ENCODE data around the gene RPL22.

The RPL22 gene

DNA sequence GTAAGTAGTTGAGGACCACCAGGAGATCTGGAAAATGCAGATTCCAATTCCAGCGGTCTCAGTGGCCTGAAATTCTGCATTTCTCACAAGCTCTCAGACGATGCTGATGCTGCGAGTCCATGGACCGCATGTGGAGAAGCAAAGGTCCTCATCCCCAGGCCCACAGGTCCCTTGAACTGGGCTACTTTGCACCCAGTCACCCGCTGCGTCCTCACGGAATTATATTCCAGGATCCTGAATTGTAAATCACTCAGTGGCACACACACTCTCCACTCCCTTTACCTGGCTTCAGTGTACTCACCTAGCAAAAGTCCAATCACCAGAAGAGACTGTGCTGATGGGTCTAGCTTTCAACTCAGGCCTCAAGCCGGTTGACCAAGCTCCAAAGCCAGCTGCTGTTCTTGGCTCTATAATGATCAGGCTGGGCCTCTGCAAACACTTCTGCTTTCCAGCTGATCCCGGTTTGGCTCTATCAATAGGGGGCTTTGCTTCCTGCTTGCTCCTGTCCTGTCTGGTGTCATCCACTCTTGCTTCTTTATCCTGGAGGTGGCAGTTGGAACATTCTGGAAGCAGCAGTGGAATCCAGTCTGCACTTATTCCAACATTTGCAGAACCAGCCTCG lies 904 bp upstream of the RPL22 start:
- DNase-seq, result no peak

DNA sequence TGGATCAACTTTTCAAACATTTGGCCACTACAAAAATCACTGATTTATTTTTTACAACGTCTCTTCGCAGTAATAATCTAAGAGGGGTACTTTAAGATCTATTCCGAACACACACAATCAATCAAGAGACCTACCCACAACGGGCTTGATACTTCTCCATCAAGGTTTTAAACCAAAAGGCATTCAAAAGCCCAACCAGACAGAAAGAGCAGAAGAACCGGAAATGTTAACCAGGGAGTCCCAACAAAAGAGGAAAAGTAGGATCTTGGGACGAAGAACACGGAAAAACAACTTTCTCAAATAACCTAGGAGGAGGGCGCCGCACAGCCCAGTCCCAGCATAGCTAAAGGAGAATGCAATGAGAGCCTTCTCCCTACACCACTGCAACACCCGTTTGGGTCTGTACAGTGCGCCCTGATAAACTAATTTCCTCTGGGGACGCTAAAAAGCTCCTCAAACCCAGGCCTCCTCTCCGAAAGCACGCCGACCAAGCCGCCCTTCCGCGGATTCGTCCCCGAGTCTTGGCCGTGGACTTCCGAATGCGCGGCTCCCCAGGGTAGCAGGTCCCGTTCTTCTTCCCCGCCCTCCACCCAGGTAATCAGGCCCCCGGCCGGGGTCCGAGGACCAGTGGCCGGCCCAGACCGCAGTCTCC lies 623 bp downstream of the RPL22 start:
- DNase-seq, result no peak

DNA sequence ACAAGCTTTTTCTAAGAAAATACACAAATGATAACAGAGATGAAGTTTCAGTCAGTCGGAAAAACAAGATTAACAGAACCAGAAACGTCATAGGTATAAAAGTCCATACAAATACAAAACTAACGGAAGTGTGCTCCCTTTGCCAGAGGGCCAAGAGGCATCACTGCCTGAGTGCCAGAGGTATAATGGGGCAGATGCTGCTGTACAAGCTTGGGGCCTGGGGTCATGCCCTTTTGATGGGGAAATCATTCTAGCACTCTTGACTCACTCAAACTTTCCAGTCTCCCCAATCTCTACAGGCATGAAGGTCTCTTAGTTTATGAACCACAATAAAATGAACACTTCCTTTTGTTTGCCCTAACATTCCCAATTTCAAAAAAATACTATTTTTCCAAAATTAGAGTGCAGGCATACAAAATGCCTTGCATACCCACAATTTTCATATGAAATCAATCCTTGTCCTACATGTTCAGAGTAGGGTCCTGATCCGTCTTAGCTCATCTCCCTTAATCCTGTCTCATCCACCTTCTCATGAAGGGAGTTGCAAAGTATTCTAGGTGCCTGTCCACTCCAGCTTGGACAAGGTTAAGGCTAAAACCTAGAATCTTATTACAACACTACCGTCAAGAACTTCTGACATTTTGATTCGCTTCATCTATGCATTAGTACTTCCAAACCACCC lies 1.5 kb downstream of the RPL22 start:
- DNase-seq, result no peak

DNA sequence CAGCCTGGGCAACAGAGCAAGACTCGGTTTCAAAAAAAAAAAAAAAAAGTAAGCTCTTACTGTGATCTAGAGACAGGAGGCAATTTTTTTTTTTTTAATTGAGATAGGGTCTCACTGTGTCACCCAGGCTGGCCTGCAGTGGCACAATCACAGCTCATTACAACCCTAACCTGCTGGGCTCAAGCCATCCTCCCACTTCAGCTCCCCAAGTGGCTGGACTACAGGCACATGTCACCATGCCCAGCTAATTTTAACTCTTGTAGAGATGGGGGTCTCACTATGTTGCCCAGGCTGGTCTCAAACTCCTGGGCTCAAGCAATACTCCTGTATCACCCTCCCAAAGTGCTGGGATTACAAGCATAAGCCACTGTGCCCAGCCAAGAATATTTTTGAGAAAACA lies 7.4 kb downstream of the RPL22 start:
- no peak for DNase-seq

DNA sequence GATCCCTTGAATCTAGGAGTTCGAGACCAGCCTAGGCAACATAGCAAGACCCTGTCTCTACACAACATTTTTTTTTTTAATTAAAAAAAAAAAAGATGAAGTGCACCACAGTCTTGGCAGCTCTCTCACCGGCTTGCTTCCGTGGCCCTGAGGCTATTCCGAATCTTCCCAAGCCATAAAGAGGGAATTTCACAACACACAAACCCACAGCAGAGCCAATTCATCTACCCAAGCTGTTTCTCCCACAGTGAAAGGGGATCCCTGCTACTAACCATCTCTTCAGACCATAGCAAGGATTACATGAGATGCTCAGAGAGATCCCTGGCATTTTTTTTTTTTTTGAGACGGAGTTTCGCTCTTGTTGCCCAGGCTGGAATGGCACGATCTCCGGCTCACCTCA lies 10.9 kb downstream of the RPL22 start:
- no peak for DNase-seq

DNA sequence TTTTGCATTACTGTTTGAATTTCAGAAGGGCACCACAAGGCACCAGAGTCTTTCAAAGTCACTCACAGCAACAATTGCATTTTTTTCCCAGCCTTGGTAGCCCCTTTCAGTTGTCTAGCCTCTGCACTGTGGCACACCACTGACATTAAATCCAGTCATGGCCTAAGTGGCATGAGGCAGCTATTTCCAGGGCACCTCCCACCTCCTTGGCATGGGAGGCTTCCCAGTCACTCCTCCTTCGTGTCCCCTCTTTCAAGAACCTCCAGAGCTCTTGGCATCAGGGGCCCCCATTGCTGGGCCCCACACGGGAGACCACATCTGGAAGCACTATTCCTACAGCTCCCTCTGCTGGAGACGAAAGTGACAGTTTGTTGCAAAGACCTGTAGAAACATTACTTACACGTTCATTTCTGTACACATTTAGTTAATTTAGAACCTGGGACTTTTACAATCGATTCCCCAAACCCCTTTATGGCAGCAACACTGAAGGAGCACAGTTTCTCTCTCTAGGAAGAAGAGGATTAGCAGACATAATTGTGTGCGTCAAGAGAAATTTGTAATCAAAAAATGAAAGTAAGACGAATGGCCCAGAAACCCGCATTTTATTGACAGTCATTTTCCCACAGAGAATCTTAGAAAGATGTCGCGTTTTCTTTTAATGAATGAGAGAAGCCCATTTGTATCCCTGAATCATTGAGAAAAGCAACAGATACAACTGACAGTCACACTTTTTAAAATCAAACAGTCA lies 13.6 kb downstream of the RPL22 start:
- peak; percentile 37 for DNase-seq

DNA sequence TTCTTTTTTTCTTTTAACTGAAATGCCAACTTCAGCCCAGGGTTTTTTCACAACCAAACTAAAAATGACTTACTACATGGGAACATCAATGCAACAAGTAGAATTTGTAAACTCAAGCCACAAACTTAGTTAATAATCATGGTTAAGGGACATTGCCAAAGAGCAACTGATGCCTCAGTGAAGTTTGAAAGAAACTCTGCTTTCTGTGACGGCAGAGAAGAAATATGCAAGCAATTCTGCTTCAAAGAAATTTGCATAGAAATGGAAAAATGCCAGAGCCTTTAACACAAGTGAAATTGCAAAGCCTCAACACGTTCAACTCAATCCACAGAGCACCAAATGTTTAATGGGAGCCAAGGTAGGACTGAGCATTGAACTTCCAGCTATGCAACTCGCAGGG lies 14.2 kb downstream of the RPL22 start:
- peak; percentile 85 for DNase-seq

DNA sequence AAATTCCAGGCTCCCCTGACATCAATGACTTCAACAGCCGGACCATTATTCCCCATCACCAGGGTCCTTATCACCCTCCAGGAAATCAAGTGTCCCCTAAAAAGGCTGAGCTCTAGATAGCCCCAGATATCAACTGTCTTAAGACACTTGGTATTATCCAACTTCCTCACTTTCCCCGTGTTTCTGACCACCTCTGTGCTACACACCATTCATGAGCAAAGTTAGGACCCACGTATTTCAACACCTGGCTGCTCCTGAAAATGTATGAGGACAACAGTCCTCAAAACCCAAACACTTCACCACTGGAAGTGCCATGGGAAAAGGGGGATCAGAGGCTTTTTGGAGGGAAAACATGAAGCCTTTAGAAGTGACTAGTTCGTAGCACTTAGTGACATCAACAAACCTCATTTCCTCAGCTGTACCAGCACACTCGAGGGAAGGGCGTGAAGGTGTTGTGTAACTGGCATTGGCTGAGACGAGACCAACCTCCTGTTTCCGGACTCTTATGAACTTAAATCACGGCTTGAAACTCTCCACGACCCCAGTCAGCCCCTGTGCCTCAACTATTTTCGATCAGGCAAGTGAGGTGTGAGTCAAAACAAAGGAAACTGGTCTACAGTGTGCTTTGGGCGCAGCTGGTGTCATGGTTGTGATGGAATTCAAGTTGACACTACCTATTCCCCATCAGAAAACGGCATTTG lies 15.2 kb downstream of the RPL22 start:
- no peak for DNase-seq

DNA sequence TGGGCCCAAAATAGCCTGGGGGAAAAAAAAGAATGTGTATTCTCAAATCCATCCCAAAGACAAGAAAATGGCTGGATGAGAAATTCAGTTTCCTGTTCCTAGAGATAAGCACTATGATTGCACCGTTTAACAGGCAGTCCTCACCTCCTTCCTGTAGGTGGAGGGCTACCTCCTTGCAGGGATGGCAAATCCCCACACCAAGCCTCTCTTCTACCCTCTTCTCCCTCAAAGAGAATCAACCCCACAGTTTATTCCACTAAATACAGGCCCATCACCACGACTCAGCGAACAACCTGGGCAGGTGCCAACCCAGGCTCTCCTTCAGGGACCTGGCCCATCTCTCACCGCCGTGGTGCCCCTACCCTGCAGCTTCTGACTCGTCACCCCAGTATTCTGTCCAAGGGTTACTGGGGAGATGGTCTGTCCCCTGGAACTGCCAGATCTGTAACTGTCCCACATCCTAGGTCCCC lies 15.8 kb downstream of the RPL22 start:
- DNase-seq, result peak; percentile 14

DNA sequence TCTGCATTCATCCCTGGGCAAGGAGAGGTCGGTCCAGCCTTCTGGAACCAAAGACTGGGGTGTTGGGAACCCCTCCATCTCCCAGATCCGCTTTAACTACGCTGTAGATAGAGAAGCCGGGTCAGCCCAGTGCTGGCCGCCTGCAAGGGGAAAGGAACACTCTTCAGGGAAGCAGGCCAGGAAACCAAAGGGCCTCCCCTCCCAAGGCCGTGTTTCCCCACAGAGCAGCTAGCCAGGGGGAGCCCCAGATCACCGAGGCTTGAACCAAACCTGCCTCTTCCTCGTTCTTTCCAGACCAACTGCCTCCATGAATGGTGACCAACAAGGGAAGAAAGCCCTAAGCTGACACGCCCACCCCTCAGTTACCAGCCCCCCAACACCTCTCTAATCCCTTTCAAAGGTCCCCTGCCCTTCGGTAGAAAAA lies 18.0 kb downstream of the RPL22 start:
- DNase-seq, result no peak

DNA sequence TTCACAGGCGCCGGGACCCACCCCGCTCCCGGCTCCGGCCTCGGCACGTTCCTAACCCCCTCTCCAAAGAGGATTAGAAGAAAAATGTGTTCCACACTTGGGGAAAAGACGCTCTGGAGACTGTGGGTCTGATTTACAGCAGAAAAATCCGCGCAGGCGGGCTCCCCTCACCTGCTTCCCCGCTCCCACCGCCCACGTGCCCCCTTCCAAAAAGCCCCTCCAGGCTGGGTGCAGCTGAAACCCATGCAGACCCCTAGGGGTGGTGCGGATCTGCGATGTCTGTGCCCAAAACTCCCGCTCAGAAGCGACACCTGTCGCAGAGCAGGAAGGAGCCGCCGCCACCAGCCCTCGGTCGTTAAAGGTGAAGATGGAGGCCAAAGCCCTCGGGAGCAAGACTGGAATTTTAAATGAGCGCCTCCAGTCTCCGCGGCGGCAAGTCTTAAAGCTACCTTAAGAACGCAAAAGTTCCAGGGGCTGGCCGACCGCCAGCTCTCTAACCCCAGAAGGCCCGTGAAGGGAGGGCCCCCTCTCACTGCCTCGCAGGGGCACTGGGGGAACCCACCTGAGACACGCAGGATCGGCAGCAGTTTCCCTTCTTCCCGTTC lies 18.6 kb downstream of the RPL22 start:
- no peak for DNase-seq

DNA sequence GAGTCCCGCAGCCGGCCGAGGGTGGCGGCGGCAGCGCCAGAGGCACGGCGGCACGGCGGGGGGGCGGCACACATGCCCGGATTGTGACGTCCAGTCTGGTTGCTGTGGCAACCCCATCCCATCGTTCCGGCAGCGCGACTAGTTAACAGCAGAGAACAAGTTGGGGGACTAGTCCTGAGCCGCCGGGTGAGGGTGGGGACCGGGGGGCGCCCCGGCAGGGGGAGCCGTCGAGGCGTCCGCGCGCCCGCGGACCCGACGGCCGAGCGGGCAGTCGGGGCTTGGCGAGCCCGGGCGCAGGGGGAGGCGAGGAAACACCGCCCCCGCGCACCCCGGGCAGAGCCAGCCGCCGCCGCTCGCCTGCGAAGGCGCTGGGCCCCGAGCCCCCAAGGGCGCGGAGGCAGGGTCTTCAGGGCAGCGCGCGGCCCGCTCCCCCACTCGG lies 19.1 kb downstream of the RPL22 start, which contains the start of gene CHD5:
TSS of gene CHD5 (minus strand) at position 54 of the 439 bp plus-strand sequence. CDS start 298 bp downstream, outside the sequence.
- no peak for DNase-seq

DNA sequence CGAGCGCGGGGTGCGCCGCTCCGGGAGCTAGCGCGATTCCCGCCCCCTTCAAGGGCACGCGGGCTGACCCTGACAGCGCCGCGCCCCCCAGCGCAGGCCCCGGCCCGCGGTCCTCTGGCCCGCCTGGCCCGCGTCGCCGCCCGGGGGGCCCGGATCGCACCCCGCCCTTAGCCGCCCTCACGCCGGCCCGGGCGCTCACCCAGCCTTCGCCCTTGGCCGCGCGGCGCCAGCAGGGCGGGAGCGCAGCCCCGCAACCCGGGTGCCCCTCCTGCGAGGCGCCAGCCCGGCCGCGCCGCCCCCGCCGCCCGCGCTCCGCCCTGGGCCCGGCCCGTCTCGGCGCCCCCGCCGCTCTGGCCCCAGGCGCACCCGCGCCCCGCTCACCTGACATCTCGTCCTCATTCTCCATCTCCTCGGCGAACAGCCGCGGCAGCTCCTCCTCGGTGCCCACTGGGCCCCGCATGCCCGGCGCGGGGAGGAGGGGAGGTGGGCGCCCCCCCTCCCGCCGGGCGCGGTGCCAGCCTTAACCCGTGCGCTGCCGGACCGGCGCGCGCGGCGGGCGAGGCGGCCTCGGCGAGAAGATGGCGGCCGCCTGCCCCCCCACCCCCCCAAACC lies 19.7 kb downstream of the RPL22 start:
- no peak for DNase-seq

DNA sequence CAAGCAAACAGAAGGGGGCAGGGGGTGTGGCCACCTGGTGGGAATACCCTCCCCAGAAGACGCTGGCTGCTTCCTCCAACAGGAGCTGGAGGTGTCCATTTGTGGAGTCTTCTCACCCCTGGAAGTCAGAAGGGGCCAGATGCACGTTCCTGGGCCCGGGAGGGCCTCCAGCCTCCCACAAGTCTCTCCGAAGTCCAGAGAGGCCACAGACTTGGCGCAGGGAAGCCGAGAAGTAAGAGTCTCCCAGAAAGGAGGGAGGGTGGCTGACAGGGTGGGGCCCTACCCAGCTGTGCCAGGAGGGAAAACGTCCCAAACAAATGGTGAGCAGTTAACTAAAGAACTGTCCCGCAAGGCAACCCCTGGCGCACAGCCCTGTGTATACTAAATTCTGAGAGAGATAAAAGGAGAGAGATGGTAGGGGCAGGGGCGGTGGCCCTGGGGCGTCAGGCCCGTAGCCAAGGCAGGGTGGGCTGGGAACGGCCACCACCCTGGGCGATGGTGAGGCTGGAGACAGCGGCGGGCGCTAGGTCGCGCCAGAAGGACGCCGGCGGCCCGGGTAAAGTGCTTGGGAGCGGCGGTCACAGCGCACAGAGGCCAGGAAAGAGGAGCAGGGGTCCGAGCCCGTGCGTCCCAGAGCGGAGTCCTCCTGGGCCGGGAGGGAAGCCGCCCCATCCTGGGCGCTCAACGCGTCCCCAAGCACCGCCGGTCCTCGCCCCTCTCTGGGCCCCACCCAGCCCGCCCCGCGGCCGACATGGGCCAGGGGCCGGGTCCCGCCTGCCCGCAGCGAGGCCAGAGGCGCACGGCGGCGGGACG lies 20.4 kb downstream of the RPL22 start:
- DNase-seq, result no peak

DNA sequence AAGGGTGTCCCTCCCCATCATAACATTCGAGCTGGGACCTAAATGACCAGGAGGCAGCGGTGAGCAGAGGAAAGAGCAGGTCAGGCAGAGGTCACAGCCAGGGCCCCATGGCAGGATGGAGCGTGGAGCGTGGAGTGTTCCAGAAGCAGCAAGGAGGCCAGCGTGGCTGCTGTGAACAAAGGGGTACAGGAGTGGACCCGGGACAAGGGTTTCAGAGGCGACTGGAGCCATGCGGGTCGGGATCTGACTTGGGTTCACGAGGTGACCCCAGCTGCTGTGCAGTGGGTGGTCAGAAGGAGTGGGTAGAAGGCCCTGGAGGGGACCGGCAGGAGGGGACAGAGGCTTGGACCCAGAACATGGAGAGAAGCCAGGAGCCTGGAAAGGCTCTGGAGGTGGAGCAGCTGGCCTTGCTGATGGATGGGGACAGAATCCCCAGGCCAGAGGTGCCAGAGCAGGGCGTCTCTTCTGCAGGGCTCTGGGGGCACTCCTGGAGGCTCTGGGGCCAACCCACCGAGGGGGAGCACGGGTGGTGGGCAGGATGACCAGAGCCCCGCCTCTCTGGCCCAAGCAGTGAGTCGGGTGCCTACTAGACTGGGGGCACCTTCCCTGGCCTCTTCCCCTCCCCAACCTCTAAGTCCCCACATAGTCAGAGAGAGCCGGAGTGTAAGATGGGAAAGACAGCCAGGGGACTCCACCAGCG lies 21.6 kb downstream of the RPL22 start:
- DNase-seq, result no peak

DNA sequence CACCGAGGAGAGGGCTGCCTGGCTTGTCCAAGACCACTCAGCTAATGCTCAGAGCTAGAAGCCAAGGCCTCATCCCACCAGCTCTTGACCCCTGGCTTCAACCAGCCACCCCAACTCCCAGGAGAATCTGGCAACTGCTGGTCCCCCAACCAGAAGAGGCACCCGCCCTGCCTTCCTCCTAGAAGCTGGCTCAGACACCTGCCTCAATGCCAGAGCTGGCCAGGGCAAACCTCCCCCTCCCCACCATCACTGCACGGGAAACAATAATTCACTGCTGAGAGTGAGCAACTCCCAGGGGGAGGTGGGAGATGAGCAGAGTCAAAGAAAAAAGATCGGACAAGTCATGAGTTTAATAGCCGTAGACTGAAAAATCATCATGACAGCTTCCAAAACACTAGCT lies 22.6 kb downstream of the RPL22 start:
- DNase-seq, result no peak

DNA sequence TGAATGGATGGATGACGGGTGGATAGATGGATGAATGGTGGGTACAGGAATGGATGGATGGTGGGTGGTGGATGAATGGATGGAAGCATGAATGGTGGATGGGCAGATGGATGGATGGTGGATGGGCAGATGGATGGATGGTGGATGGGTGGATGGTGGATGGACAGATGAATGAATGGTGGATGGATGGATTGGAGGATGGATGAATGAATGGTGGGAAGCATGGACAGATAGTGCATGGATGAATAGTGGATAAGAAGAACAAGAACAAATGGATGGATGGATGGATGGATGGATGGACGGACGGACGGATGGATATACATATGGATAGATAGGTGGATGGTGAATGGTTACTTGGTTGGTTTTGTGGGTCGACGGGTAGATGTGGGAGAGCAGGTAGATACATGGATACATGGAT lies 24.0 kb downstream of the RPL22 start:
- DNase-seq, result no peak

DNA sequence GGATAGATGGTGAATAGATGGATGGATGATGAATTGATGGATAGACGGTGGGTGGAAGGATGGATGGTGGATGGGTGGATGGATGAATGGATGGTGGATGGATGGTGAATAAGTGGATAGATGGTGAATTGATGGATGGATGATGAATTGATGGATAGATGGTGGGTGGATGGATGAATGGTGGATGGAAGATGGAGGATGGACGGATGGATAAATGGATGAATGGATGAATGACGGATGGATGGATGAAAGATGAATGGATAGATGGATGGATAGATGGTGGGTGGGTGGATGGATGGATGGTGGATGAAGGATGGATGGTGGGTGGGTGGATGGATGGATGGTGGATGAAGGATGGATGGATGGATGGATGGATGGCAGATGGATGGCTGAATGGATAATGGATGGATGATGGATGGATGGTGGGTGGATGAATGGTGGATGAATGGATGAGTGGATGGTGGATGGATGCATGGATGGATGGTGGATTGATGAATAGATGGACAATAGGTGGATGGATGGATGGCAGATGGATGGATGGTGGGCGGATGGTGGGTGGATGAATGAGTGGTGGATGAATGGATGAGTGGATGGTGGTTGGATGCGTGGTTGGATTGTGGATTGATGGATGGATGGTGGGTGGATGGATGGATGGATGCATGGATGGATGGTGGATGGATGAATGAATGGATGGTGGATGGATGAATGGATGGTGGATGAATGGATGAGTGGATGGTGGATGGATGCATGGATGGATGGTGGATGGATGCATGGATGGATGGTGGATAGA lies 24.6 kb downstream of the RPL22 start:
- DNase-seq, result no peak

DNA sequence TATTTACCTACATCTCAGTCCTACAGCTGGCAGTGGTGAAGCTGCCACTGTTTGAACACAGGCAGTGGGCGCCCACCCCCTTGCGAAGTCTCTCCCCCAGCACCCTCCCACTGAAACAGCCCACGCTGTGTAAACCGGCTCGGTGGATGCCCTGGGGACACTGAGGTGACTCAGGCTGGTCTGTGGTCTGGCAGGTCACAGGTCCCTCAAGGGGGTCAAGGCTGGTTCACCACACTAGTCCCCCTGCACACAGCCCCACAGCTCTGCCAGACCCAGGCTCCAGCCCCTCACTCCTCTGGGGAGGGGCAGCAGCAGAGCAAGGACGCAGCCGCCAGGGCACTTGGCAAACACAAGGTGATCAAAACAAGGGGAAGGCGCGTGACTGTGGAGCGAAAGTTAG lies 26.8 kb downstream of the RPL22 start:
- DNase-seq, result no peak

Measured in fibroblast of skin of scalp (primary cell).